HG03097 (cell line): Measurements from ENCODE around the gene FNDC1.

Source experiments
- ATAC-seq: cut with Tn5 transposase; IDR thresholded peaks from one replicate; pipeline ENCODE4 v1.9.1; 2021; ENCODE audit not compliant: unreplicated experiment, low FRiP score

The FNDC1 gene

GRCh38 chr6:159157431-159157830 is 11.8 kb upstream of the FNDC1 start:
- ATAC-seq, result no peak

GRCh38 chr6:159161839-159162238 is 7.4 kb upstream of the FNDC1 start:
- ATAC-seq, result no peak

GRCh38 chr6:159163901-159164370 is 5.3 kb upstream of the FNDC1 start:
- no peak for ATAC-seq

GRCh38 chr6:159168536-159169192 is 536 bp upstream of the FNDC1 start:
- ATAC-seq, result no peak

- no peak for ATAC-seq
Measured at GRCh38 chr6:159169557-159170332, 545 bp downstream of the FNDC1 start.

GRCh38 chr6:159170333-159170672 is 1.1 kb downstream of the FNDC1 start:
- no peak for ATAC-seq

- ATAC-seq, result no peak
Measured at GRCh38 chr6:159170999-159171712, 2.0 kb downstream of the FNDC1 start.

GRCh38 chr6:159172091-159172491 is 2.9 kb downstream of the FNDC1 start:
- no peak for ATAC-seq

GRCh38 chr6:159174263-159174969 is 5.2 kb downstream of the FNDC1 start:
- peak; percentile 74 for ATAC-seq

GRCh38 chr6:159176913-159177312 is 7.7 kb downstream of the FNDC1 start:
- no peak for ATAC-seq

GRCh38 chr6:159178847-159179246 is 9.6 kb downstream of the FNDC1 start:
- no peak for ATAC-seq

GRCh38 chr6:159180001-159180400 is 10.8 kb downstream of the FNDC1 start:
- no peak for ATAC-seq

- ATAC-seq, result no peak
Measured at GRCh38 chr6:159181914-159182313, 12.7 kb downstream of the FNDC1 start.

- no peak for ATAC-seq
Measured at GRCh38 chr6:159184559-159184958, 15.4 kb downstream of the FNDC1 start.

GRCh38 chr6:159190460-159190859 is 21.3 kb downstream of the FNDC1 start:
- no peak for ATAC-seq

GRCh38 chr6:159193923-159194322 is 24.7 kb downstream of the FNDC1 start:
- no peak for ATAC-seq

- ATAC-seq, result no peak
Measured at GRCh38 chr6:159194421-159194820, 25.2 kb downstream of the FNDC1 start.

- no peak for ATAC-seq
Measured at GRCh38 chr6:159196430-159196975, 27.3 kb downstream of the FNDC1 start.

GRCh38 chr6:159197251-159197650 is 28.1 kb downstream of the FNDC1 start:
- no peak for ATAC-seq

GRCh38 chr6:159201336-159201735 is 32.1 kb downstream of the FNDC1 start:
- no peak for ATAC-seq
